HG03135 (cell line): ENCODE results near the gene CLECL1.

Experiments
- ATAC-seq: cut with Tn5 transposase; IDR thresholded peaks from one replicate; pipeline ENCODE4 v1.9.1; 2021; ENCODE audit warnings: mild to moderate bottlenecking, moderate library complexity; ENCODE audit not compliant: unreplicated experiment

The CLECL1 gene

DNA sequence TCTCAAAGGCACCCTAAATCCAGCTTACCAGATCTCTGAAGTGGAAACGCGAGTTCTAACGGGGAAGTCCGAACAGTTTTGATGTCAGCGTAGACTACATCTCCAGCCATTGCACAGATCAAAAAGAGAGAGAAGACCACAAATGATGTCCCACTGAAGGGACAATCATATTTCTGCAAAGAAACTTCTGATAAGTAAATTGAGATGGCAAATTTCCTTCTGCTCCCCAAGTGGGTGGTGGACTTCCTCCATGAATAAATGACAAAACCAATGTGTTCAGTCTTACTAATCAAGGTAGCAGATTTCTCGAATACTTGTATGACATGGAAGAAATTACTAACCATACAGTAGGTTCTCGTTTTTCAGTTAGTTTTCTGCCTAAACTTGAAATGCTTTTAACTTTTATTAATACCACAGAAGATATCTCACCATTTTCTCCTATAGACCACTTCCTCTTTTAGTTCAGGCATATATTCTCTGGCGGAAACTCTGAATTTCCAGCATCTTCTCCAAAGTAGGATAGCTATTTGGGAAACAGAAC lies at the start of gene CLECL1:
Gene CLECL1, minus strand, starts transcription at position 177 of the 541 bp plus-strand sequence.
- ATAC-seq: peak; percentile 31

DNA sequence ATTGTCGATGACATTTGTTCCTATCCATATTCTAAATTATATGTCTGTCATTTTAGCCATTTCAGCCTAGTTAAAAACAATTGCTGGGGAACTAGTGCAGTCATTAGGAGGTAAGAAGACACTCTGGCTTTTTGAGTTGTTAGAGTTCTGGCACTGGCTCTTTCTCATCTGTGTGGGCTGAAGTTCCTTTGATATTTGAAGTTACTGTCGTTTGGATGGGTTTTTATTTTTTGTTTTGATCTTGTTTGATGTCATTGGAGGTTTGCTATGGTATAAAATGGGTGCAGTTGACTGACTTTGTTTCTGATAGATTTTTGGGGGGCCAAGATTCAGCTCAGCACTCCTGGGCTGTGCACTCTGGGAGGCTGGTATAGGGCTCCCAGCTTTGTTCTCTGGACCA lies 48.5 kb upstream of the CLECL1 start:
- no peak for ATAC-seq

DNA sequence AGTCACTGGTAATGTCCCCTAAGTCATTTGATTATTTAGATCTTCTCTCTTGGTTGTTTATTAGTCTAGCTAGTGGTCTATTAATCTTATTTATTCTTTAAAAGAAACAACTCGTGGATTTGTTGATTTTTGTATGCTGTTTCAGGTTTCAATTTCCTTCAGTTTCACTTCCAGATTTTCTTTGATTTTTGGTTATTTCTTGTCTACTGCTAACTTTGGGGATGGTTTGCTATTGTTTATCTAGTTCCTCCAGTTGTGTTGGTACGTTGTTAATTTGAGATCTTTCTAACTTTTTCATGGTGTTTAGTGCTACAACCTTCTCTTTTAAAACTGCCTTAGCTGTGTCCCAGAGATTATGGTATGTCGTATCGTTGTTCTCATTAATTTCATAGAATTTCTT lies 46.3 kb upstream of the CLECL1 start:
- no peak for ATAC-seq

DNA sequence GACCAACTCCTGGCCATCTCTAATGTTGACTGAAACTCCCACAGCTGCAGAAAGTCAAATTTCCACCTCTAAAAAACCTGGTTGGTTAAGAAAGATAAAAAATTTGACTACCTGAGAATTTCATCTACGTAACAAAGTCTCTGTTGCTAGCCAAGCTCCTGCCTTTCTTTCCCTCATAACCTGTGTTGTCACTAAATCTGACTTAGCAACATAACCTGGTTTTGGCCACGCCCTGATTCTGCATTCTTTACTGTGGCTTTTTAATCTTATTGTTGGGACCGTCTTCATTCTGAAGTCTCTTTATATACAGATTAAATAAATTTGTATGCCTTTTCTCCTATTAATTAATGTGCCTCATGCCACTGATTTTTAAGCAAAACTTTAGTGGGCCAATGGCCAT lies 43.9 kb upstream of the CLECL1 start:
- no peak for ATAC-seq

DNA sequence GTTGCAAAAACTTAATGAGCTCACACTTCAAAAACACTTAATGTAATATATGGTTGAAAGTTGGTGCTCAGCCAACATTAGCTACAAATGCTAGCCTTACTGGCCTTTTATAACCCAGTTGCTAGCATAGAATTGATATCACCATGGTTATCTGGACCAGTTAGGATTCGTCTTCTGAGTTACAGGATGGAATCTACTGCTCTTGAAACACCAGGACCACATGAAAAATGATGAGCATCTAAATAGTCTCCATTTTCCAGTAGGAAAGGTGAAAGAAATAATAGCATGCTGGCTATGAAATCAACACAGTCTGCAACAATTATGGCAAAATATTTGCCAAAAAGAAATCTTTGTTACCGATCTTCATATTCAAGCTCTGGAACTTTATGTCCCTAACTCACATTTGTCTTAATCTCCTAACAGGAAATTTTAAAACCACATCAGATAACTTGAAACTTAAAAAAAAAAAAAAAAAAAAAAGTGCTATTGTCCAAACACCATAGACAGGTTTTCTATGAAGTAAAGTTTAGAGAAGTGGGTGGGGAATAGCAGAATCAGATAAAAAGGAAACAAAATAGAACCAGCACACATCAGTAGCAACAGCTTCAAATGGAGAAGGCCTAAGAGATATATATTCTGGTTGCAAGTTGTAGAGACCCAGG lies 40.5 kb upstream of the CLECL1 start:
- ATAC-seq: no peak

DNA sequence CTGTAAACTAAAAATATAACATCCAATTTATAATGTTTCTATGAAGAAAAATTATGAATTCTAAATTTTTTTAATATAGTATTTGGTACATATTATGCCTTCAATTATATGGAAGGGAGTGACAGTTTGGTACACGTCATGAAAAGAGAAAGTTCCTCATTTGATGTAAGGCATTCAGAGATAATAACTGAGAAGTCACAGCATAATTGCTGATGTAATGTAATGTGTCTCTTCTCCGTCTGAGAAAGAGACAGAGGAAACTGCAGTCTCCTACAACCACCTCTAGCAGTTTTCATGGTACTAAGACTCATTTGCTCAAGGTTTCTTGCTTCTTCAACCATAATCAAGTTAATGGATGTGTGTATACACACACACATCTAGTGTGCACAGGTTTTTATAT lies 30.1 kb upstream of the CLECL1 start:
- no peak for ATAC-seq

DNA sequence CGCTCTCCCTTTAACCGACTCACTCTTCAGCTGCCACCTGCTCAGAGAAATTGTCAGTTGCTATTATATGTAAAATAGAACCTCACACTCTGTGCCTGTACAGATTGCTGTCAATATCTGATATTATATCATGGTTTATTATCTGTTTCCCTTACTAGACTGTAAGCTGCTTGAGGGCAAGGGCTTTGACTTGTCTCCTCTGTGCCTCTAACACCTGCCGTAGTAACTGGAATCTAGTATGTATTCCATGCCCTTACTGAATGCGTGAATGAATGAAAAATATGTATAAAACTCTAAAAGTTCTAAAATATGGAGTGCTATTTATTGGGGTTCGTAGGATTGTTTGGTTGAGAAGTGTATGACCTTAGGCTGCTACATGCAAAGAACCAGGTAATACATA lies 29.5 kb upstream of the CLECL1 start:
- no peak for ATAC-seq

DNA sequence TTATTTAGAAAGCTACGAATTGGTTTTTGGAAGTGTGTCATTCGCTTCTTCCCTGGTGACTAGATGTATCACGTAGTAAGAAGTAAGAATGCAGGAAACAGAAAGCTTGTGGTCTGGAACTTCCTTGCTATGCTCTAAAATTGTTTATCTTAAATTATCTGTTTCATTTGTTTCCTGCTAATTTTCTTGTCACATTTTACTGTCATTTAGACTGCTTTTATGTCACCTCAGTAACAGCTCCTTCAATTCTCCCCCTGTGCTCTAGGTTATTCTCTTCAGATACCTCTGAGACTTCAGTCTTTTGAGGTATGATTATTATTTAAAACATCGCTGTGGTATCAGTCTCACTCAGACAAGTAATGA lies 28.5 kb upstream of the CLECL1 start:
- no peak for ATAC-seq

DNA sequence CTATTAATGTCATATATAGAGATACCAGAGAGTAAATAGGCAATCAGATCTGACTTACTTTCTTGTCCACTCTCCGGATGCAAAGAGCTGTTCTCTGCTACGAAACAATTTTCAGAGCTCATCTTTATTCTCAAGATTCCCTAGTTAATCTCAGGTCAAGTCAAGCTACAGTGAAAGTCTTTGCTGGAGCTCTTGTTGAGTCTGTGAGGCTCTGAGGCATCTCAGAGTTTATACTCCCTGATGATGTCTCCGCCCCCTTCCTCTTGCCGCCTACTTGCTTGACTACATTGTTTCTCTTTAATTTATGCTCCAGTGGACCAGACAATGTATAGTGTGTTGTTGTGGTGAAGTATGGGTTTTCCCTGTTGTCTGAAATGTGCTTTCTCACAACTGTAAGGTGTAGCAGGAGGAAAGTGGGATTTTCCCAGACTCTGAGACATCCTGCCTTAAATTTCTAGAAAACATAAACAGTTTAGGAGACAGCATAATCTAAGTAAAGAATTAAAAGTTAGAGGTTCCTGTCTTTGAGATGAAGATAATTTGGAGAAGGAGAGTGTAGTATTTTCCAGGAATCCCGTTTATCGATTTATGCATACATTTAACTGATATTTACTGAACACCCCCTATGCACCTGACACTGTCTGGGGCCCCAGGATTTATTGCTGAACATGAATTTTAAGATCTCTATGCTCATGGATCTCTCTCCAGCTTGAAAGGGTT lies 28.0 kb upstream of the CLECL1 start, which contains the start of gene CD69:
Gene CD69, minus strand, starts transcription at position 203 of the 720 bp plus-strand sequence. Its CDS starts 81 bp downstream, at position 122.
- peak; percentile 42 for ATAC-seq

DNA sequence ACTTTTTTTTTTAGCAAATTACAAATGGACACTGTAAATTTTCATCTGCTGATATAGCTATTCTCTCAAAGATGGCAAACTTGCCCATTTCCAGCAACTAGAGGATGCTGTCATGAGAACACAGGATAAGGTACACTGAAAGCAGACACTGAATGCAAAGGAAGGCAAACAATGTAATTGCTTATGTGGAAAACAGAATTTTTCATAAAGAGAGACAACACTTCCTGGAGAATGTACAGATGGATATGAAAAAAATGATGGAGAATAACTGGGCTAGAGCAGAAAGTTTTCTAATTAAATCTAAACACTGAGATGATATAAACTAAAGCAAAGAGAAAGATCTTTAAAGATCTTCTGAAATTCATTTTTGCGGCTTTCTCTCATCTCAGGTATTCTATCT lies 27.2 kb upstream of the CLECL1 start:
- ATAC-seq: no peak

DNA sequence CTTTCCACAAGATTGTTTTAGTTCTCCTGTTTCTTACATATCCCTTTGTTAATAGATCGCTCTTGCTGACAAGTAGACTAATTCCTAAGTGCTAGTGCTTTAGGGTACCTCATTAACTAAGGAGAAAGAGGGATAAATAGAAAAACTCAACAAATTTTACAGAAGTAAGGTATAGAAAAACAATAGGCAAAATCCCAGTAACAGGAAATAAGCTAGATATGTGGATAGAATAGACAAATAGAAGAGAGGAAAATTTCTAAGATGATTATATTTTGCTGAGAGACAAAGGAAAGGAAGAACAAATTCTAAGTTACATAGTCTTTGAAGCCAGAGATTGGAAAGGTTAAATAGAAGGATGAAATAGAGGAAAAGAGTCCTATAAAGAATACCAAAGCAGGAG lies 26.8 kb upstream of the CLECL1 start:
- ATAC-seq: no peak

DNA sequence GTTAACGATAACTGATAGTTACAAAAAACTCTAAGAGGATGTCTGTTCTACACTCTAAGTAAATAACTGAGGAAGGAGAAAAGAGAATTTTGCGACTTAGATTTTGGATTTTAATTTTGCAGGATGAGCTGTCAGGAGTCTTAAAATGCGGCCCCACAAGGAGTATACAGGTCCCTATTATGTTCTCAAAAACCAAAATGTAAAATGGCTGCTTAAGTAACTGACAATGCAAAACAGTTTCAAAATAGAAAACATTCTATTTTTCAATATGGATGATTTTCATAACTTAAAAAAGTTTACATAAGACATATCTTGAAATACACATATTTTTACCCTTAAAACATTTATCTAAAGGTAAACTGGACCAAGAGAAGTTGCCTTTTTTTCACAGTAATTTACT lies 25.2 kb upstream of the CLECL1 start:
- ATAC-seq: no peak

DNA sequence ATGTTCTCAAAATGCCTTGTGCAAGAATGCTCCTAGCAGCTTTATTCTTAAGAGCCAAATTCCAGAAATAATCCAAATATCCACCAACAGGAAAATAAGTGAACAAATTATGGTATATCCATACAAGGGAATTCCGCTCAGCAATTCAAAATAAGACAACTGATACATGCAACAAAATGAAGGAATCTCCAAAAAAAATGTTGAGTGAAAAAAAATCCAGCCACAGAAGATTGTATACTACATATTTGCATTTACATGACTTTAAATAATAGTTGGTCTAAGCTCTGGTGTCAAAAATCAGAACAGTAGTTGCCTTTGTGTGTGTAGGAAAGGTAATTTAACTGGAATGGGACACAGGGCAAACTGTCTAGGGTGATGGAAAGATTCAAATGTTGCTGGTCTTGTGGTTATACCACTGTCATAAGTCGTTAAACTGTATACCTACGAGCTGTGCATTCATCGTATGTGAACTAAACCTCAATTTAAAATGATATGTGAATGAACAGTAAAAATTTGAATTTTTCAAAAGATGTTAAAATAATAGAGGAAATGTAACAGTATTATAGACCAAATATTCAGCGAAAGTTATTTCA lies 24.6 kb upstream of the CLECL1 start:
- no peak for ATAC-seq

DNA sequence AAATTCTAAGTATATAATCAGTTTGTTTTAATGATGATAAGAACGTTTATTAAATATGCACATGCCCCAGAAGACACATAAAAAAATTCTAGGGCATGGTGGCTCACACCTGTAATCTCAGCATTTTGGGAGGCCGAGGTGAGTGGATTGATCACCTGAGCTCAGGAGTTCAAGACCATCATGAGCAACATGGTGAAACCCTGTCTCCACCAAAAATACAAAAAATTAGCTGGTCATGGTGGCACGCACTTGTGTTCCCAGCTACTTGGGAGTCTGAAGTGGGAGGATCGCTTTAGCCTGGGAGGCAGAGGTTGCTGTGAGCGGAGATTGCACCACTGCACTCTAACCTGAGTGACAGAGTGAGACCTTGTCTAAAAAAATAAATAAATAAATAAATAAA lies 23.8 kb upstream of the CLECL1 start:
- no peak for ATAC-seq

DNA sequence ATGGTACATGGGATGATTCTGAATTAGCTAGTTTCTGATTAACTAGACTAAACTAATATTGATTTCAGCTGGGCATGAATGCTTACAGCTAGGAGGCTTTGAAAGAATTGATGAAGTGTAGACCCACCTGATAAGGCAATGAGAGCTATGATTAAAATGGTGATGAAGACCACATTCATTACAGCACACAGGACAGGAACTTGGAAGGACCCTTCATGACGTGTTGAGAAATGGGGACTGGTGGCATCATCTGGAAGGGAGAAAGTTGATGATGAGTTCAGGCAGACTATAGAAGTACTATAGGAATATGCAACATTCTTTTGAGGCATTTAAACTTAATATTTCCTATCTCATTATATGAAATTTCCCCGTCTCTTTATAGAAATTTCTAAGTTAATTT lies 23.3 kb upstream of the CLECL1 start:
- ATAC-seq: no peak

DNA sequence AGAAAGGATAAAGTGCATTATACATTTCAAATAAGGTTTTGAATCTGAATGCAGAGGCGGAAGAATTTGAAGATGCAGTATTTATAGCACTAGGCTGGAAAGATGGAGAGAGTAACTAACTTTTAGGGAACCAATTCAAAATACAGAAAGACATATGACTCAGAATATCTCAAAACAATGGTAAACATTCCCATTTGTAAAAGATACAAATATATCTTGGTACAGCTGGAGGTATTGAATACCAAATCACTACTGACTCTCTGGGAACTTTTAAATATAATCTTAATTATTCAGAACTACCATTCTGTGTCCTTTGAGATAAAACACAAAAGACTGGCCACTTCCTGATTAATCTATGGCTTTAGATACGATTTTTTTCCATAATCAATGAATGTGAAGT lies 22.7 kb upstream of the CLECL1 start:
- no peak for ATAC-seq

DNA sequence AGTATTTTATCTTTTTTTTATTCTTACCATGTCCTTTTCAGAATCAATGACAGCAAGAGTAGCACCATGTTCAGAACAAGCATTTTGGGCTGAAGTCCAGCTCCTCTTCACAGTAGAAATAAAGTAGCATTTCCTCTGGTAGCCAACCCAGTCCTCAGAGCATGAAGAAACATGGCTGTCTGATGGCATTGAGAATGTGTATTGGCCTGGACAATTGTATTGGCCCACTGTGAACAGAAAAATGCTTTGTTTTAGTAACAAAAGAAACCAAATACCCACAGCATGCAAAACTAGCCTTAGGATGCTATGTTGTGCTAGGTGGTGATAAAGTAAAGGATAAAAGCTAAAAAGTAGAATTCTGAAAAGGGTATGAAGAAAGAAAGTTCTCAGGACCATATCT lies 22.1 kb upstream of the CLECL1 start:
- no peak for ATAC-seq

DNA sequence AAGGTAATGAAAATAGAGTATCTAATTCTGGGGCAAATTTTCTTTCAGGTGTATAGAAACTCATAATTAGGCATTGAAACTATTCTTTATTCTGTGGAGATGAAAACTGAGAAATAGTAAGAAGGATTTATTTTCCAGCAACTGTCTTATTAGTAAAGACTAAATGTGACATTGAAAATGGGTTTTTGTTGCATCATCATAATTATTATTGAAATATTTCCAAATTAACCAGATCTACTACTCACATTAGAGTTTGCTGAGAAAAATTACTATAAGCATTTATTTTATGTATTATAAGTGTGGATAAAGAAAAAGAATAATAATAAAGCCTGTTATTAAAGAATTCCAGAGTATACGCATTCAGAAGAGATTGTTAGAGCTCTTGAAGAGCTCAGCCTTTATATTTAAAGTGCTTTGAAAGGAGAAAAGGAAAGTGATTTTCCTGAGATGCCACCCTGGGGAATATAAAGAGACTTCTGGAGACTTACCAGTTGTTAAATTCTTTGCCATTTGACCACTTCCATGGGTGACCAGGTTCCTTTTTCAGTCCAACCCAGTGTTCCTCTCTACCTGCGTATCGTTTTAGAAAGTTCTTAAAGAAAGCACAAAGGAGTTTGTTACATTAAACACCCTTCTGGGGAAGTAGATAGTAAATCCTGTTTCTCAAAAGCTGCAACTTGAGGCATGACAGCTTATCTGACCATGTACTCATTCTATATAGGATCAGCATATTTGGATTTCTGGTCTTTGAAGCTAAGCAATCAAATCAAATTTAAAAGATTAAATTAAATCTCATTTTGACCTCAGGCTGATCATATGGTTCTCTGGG lies 21.4 kb upstream of the CLECL1 start:
- ATAC-seq: no peak

DNA sequence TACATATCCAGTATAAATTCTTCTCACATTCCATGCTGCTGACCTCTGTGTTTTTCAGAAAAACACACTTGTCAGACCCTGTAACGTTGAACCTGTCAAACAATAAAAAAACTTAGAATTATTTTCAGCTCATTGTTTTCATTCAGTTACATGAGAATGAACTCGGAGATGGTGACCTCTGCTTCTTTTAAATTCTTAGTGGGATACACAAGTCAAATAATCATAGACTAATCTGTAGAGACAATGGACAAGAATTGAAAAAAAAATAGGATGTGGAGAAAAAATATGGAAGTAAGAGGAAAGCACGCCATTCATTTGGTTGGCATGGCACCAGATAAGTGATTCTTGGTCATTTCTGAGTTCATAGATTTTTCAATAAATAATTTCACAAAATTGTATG lies 20.6 kb upstream of the CLECL1 start:
- no peak for ATAC-seq

DNA sequence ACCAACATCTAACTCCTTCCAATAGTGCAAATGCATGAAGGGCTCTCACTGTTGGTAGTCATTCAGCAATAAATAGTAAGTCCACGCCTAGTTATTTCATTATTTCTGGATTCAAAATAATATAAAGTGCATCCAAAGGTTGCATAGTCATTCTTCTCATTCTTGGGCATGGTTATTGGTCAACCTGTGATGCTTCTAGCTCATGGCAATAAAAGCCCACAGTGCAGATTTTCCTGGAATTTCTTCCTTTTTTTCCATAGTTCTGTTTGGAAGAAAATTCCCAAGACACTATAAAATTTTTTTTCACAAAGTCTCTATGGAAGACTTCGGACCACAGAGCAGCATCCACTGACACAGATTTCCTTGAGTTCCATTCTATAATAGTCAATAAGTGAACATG lies 20.2 kb upstream of the CLECL1 start:
- ATAC-seq: no peak
